ENCODE data around the gene FAM117B.

The FAM117B gene

DNA sequence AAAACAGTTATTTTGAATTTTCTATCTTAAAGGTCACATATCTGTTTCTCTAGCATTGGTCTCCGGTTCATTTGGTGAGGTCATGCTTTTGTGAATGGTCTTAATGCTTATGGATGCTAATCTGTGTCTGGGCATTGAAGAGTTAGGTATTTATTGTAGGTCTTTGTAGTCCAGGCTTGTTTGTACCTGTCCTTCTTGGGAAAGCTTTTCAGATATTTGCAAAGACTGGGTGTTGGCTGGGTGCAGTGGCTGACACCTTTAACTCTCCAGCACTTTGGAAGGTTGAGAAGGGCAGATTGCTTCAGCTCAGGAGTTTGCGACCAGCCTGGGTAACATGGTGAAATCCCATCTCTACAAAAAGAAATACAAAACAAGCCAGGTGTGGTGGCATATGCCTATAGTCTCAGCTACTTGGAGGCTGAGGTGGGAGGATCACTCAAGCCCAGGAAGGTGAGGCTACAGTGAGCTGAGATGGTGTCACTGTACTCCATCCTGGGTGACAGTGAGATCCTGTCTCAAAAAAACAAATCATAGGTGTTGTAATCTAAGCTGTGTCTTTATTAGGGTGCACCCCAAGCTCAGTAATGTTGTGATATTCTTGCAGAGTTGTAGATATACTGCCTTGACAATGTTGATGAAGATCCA lies 82.3 kb downstream of the FAM117B start:
- Histone ChIP-seq H3K4me3 (ENCODE audit: insufficient read depth, low read length, poor library complexity, severe bottlenecking) (no peak overlapping the region), H3K79me2 (ENCODE audit: insufficient read depth, low read length) (no peaks in the 10 kb centered on the region), H3F3A (ENCODE audit: insufficient read depth) (no peaks in the 10 kb centered on the region), H3K27me3 (ENCODE audit: low read length) (no peaks in the 10 kb centered on the region), H2AFZ (ENCODE audit: low read depth, low read length, severe bottlenecking) (no peak overlapping the region), H3K27ac (ENCODE audit: low read depth, low read length) (no peak overlapping the region), H3K4me2 (ENCODE audit: low read depth, low read length, poor library complexity, severe bottlenecking) (no peak overlapping the region), H3K9me3 (ENCODE audit: insufficient read depth, low read length) (peaks cover 5% of the 10 kb centered on the region; the same call in 1 of the 2 replicates), H3K9ac (ENCODE audit: low read length) (no peak overlapping the region), H3K36me3 (ENCODE audit: low read length) (no peaks in the 10 kb centered on the region), H3K9me2 (replicated peaks; ENCODE audit: insufficient read depth, low read length) (no peaks in the 10 kb centered on the region), H4K20me1 (ENCODE audit: low read depth, low read length) (no peaks in the 10 kb centered on the region)
- TF ChIP-seq, protein P1, sequence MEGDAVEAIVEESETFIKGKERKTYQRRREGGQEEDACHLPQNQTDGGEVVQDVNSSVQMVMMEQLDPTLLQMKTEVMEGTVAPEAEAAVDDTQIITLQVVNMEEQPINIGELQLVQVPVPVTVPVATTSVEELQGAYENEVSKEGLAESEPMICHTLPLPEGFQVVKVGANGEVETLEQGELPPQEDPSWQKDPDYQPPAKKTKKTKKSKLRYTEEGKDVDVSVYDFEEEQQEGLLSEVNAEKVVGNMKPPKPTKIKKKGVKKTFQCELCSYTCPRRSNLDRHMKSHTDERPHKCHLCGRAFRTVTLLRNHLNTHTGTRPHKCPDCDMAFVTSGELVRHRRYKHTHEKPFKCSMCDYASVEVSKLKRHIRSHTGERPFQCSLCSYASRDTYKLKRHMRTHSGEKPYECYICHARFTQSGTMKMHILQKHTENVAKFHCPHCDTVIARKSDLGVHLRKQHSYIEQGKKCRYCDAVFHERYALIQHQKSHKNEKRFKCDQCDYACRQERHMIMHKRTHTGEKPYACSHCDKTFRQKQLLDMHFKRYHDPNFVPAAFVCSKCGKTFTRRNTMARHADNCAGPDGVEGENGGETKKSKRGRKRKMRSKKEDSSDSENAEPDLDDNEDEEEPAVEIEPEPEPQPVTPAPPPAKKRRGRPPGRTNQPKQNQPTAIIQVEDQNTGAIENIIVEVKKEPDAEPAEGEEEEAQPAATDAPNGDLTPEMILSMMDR (IDR thresholded peaks at IDR 0.05; ENCODE audit: insufficient read depth, low read length, poor library complexity, severe bottlenecking), result no peak
- no peak for TF ChIP-seq EZH2phosphoT487 (conservative IDR thresholded peaks at IDR 0.05; ENCODE audit: low read length)

DNA sequence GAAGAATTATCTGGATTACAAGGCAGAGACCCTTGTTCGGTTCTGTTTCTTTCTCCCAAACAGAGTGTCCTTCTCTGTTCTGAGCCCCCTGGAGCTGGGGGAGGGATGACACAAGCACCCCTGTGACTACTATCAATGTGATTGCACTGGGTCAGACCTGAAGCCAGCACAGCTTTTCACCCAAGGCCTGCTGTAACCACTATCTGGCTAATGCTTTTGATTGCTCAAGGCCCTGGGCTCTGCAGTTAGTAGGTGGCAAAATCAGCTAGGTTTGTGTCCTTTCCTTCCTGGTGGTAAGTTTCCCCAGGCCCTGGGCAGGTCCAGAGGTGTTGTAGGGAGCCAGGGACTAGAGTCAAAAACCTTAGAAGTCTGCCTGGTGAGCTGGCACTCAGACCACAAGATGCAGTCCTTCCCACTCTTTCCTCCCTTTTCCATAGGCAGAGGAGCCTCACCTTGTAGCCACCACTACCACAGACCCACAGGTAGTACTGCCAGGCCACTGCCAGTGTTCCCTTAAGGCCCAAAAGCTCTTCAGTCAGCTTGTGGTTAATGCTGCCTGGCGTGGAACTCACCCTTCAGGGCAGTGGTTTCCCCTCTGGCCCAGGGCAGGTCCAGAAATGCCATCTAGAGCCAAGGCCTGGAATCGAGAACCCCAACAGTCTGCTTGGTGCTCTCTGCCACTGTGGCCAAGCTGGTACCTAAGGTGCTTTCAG lies 83.0 kb downstream of the FAM117B start:
- Histone ChIP-seq H3F3A (ENCODE audit: insufficient read depth) (no peaks in the 10 kb centered on the region), H3K36me3 (ENCODE audit: low read length) (no peaks in the 10 kb centered on the region), H3K9me2 (replicated peaks; ENCODE audit: insufficient read depth, low read length) (no peaks in the 10 kb centered on the region), H3K9ac (ENCODE audit: low read length) (no peak overlapping the region), H3K9me3 (ENCODE audit: insufficient read depth, low read length) (peaks cover 5% of the 10 kb centered on the region; the same call in 1 of the 2 replicates), H3K4me3 (ENCODE audit: insufficient read depth, low read length, poor library complexity, severe bottlenecking) (no peak overlapping the region), H3K27ac (ENCODE audit: low read depth, low read length) (no peak overlapping the region), H2AFZ (ENCODE audit: low read depth, low read length, severe bottlenecking) (no peak overlapping the region), H3K4me2 (ENCODE audit: low read depth, low read length, poor library complexity, severe bottlenecking) (no peak overlapping the region), H3K27me3 (ENCODE audit: low read length) (no peaks in the 10 kb centered on the region), H3K79me2 (ENCODE audit: insufficient read depth, low read length) (no peaks in the 10 kb centered on the region), H4K20me1 (ENCODE audit: low read depth, low read length) (no peaks in the 10 kb centered on the region)
- TF ChIP-seq EZH2phosphoT487 (conservative IDR thresholded peaks at IDR 0.05; ENCODE audit: low read length), result no peak
- TF ChIP-seq, protein P1 (IDR thresholded peaks at IDR 0.05; ENCODE audit: insufficient read depth, low read length, poor library complexity, severe bottlenecking), result no peak

DNA sequence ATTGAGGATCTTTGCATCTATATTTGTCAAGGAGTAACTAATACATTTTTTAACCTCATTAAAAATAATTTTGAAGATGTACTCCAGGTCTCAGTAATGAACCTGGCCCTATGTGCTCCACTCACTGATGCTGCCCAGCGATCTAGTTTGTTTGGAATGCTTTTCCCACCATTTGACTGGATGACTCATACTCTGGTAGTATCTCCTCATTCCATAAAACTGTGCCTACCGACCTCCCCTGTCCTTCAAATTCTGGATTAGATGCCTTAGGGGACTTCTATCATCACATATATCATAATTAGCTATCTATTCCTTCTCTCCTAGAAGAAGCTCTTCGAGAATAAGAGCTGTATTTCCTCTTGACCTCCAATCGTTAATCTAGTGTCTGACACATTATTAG lies 83.8 kb downstream of the FAM117B start:
- Histone ChIP-seq H3F3A (ENCODE audit: insufficient read depth) (no peaks in the 10 kb centered on the region), H3K4me2 (ENCODE audit: low read depth, low read length, poor library complexity, severe bottlenecking) (no peak overlapping the region), H4K20me1 (ENCODE audit: low read depth, low read length) (no peaks in the 10 kb centered on the region), H3K36me3 (ENCODE audit: low read length) (no peaks in the 10 kb centered on the region), H2AFZ (ENCODE audit: low read depth, low read length, severe bottlenecking) (no peak overlapping the region), H3K27ac (ENCODE audit: low read depth, low read length) (no peak overlapping the region), H3K4me3 (ENCODE audit: insufficient read depth, low read length, poor library complexity, severe bottlenecking) (no peak overlapping the region), H3K9me2 (replicated peaks; ENCODE audit: insufficient read depth, low read length) (no peaks in the 10 kb centered on the region), H3K9ac (ENCODE audit: low read length) (no peak overlapping the region), H3K79me2 (ENCODE audit: insufficient read depth, low read length) (no peaks in the 10 kb centered on the region), H3K27me3 (ENCODE audit: low read length) (no peaks in the 10 kb centered on the region), H3K9me3 (ENCODE audit: insufficient read depth, low read length) (peaks cover 5% of the 10 kb centered on the region; the same call in 1 of the 2 replicates)
- TF ChIP-seq EZH2phosphoT487 (conservative IDR thresholded peaks at IDR 0.05; ENCODE audit: low read length), result no peak
- TF ChIP-seq, protein P1 (IDR thresholded peaks at IDR 0.05; ENCODE audit: insufficient read depth, low read length, poor library complexity, severe bottlenecking), result no peak
